ENCODE data around the gene SERPINB7.

GRCh38 chr18:63832470-63832869 is 57.3 kb downstream of the SERPINB7 start:
- no peak for TF ChIP-seq POLR2AphosphoS5 (IDR thresholded peaks at IDR 0.05)
- no peak for TF ChIP-seq POLR2A (IDR thresholded peaks at IDR 0.05)

Data from spleen (tissue), 3 donors.